HG02870 (cell line): Measurements from ENCODE around the gene SETBP1.

ENCODE experiments used
- ATAC-seq: cut with Tn5 transposase; IDR thresholded peaks from one replicate; pipeline ENCODE4 v1.9.1; 2021; ENCODE audit warnings: mild to moderate bottlenecking, moderate library complexity; ENCODE audit not compliant: unreplicated experiment

SETBP1 gene

GRCh38 chr18:44895176-44895798, 214.6 kb downstream of the SETBP1 start:
- no peak for ATAC-seq

DNA sequence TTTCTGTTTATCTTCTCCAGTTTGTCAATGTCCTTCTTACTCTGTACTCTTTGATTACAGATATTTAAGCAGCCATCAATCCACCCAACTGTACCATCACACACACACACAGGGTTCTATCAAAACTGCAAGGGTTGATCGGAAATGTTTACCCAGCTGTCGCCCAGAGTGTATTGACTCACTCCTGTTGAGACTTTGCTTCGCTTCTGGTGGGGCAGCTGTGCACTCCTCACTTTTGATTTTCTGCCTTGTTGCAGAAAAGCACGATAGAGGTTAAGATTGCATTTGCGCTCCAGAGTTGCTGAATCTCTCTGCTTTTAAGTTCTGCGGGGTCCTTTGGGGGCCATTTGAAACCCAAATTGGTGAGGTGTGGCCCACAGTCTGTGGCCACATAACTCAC, 216.2 kb downstream of the SETBP1 start:
- no peak for ATAC-seq

- no peak for ATAC-seq
Measured at GRCh38 chr18:44897411-44897810, 216.7 kb downstream of the SETBP1 start.

DNA sequence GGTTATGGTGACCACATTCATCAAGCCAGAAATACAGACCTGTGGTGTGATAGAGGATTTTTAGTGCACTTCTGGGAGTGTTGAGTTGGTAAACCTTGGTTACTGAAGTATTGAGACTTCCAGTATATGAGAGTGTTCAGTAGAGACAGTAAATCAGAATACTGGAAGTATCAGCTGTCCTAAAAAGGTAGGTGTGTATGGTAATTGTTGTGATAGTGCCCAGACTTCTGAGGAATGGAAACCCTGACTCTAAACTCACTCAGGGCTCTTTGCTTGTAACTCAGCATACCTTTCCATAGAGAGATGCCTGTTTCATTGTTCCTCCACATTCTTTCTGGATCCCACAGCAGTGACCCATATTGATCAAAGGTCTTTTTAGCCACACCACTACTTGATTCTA, 217.1 kb downstream of the SETBP1 start:
- no peak for ATAC-seq

GRCh38 chr18:44898498-44898897, 217.8 kb downstream of the SETBP1 start:
- no peak for ATAC-seq

DNA sequence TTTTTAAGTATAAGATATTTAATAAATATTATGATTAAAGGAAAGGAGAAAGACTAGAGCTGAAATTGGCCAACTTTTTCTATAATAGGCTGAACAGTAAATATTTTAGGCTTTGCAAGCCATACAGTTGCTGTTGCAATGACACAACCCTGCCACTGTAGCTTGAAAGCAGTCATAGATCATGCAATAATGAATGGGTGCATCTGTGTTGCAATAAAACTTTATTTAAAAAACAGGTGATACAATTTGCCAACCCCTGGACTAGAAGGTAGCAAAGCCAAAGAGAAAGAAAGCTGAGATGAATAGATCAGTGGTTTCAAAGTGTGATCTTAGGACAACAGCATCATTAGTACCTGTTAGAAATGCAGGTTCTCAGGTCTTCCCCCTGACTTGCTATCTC, 219.1 kb downstream of the SETBP1 start:
- no peak for ATAC-seq

- no peak for ATAC-seq
Measured at GRCh38 chr18:44900627-44901026, 219.9 kb downstream of the SETBP1 start.

DNA sequence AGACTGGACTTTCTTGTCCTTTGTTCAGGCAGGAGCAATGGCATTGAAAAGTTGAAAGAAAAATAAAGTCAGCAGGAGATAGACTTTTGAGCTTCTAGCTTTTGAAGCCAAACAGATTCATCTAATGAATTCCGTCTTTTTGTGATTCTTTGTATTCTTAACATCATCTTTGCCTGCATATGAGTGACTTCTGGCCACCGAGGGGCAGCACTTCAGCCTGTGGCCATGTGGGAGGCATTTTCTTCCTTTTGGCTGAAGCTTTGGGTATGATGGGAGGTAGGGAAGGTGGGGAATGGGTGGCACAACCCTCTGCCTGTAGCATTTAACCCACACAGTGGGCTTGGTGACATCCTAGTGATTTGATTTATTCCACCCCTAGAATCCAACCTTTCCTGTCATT, 220.6 kb downstream of the SETBP1 start:
- ATAC-seq: no peak

DNA sequence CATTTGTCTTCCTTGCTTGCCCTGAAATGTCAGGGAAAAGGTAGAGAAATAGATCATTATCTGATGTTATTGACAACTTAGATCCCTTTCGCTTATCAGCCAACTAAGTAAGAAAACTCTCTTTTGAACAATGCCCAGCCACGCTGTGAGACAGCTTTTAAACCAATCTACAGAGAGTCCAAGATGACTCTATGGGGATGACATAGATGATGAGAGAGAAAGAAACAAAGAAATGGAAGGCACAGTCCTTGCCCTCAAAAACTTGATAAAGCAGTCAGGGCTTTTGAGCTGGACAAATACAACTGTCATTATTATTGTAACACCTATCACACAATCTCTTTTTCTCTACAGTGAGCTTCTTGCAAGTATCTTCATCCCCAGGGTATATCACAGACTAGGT, 222.6 kb downstream of the SETBP1 start:
- no peak for ATAC-seq

DNA sequence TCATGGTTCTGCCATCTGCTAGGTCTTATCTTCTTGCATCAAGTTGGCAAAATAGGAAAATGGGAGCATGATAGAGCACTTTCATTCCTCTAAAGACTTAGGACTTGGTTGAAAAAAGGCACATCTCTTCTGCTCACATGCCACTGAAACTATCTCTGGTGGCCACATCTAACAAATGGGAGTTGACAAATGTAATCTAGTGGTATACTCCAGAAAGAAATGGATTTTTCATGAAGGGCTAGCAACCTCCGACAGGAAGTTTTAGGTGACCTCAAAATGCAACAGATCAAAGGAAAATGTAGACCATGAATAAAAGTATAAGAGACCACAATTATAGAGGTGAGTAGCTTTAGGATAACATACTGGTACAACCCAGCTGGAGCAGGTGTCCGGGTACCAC, 224.1 kb downstream of the SETBP1 start:
- no peak for ATAC-seq

DNA sequence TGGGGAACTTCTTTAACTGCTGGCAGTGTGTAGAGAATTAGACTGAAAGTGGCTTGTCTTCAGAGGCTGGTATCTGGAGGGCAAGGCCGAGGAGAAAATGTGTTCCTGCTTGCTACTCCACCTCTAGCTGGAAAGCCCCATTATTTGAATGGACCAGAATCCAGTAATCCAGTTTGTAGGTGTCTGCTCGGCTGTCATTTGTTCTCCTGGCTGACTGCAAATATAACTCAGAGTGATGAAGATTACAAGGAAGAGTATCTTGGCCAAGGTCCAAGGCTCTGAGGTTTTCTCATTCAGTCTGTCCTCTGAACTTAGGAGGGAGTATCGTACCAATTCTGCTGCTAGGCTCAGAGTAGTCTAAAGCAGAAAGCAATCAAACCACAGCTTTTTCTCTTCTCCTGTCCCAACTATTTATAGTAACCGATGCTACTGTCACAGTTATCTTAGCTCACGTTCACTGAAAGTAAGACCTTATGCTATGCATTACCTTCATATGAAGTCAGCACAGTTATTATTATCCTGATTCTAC, 228.6 kb downstream of the SETBP1 start:
- peak; percentile 78 for ATAC-seq

DNA sequence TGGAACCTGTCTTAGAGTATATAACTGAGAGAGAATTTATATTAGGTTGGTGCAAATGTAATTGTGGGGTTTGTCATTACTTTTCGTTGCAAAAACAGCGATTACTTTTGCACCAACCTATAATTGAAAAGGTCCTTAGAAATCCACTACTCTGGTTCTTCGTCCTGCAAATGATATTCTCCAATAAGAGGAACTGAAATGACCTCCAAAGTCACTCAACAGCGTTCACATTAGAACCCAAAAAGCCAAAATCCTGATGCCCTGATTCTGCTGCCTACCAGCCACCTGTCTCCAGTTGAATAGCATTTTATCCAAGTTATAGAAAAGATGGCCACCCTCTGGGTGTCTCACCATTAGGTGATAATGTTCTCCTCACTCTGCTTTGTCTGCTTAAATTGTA, 230.6 kb downstream of the SETBP1 start:
- no peak for ATAC-seq

GRCh38 chr18:44911773-44912172, 231.1 kb downstream of the SETBP1 start:
- ATAC-seq: peak; percentile 32

- no peak for ATAC-seq
Measured at GRCh38 chr18:44912740-44913478, 232.2 kb downstream of the SETBP1 start.

DNA sequence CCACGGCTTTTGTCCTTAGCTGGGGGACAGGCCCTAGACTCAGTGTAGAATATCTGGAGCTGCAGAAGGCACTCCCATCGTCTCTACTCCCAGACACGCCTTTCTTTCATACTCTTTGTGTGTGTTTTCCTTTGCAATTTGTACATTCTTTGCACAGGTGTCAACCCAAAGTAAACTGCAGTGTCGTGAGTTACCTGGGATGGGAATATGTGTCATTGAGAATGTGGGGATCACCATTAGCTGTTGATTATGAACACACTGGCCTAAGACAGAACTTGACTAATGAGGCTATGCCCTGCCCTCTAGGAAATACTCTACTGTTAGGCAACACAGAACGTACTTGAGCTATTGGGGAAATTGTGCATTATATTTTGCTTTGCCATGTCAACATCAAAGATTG, 233.3 kb downstream of the SETBP1 start:
- no peak for ATAC-seq

DNA sequence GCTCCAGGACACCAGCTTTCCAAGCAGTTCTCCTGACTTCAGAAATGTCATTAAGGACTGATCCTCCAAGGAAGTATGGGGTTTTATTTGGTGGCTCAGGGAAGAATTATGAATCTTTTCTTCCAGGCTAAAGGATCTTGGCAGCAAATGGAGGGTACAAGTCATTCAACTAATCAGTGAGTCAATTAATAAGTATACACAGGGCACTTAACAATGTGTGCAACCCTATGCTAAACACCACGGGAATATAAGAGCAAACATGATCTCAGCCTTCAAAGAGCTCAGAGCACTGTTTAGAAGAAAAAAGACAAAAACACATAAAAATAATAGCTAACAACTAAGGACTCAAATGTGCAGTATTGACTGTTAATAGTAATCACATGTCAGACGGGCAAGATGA, 234.5 kb downstream of the SETBP1 start:
- no peak for ATAC-seq

GRCh38 chr18:44915661-44916060, 235.0 kb downstream of the SETBP1 start:
- ATAC-seq: no peak

GRCh38 chr18:44916429-44917207, 235.9 kb downstream of the SETBP1 start:
- ATAC-seq: no peak

- no peak for ATAC-seq
Measured at GRCh38 chr18:44917216-44918141, 236.8 kb downstream of the SETBP1 start.

GRCh38 chr18:44918142-44918476, 237.4 kb downstream of the SETBP1 start:
- ATAC-seq: no peak

GRCh38 chr18:44920441-44920840, 239.8 kb downstream of the SETBP1 start:
- ATAC-seq: no peak
